Umbilical cord (tissue), 2 donors: ENCODE data around the gene C20orf96. TPM values are rescaled to one million over a fixed set of nuclear protein-coding genes. Genes with fewer than 3 reads are reported as not detected.
"Not testable (repeated sequence)": the region's sequence is repeated elsewhere in the genome, so short reads cannot be mapped to it uniquely, and the experiment has no call there.

Experiments used
- DNase-seq: peaks from one replicate; pipeline ENCODE4 v3.0.0-alpha.2; 2015; ENCODE audit warnings: low spot score
- total RNA-seq: library from RNA; depleted of rRNA; stranded (reverse); fragments of >200 nt; gene quantifications from one replicate; pipeline ENCODE4 v1.2.3, GENCODE V29; 2014; ENCODE audit warnings: low replicate concordance; ENCODE audit not compliant: insufficient read depth

The C20orf96 gene
- total RNA-seq, 1 donor from 2014 or later, result not detected

DNA sequence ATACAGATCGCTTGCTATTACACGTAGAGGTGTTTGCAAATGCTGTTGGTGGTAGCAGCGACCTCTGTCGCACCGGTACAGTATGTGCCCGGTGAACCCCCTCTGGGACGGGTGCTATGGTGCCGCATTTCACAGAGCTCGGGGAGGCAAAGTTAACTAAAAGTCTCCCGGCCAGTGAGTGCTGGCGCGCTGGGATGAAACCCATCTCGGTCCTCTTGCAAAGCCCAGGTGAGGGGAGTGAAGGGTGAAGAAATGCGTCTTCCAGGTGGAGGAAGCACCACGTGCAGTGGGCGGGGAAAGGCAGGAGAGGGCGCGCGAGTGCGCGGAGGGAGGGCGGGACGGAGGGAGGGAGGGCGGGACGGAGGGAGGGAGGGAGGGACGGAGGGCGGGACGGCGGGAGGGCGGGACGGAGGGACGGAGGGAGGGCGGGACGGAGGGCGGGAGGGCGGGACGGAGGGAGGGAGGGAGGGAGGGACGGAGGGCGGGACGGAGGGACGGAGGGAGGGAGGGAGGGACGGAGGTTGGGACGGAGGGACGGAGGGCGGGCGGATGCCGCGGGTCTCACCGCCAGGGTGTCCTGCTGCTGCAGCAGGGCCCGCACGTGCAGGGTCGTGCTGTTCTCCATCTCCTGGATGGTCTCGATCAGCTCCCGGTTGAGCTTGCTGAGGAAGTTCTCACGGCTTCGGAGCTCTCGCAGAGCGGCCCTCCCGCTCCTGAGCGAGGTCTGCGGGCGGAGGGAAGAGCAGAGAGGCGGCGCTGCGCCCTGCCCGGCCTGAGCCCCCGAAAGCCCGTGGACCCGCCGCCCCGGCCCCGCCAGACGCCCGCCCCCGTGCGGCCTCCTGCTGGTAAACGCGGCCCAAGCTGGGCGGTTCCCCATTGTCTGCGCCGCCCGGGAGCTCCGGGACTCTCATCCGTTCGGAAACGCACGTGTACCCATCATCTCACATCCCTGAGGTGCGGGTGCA is 11.7 kb downstream of the C20orf96 start:
- peak; percentile 53 for DNase-seq

DNA sequence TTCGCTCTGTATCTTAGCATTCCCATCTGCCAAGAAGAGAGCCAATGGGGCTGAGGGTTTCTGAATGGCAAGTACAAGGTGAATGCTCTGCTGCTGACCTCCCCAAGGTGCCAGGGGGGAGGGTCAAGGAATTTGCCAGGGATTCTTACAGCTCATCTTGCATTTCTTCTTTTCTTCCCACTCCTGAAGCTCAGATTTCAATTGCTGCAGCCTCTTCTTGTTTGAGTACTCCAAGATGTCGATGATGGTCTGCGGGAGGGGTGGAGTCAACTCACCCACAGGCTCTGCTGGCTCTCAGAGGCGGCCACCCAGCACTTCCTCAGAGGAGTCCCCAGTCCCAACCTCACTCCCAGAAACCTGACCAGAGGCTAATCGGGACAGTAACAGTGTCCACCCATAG is 12.4 kb downstream of the C20orf96 start:
- no peak for DNase-seq

DNA sequence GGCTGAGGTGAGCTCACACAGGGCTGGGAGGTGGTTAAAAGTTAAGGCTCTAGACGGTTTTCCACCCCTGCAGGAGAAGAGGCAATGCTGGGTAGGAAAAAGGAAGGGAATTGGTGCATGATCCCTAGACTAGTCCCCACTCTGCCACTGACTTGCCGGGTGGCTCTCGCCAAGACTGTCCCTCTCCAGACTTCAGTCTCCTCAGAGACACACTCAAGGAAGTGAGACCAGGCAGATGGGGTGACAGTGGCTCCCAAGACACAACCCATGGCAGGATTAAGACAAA is 13.1 kb downstream of the C20orf96 start:
- DNase-seq, result no peak

DNA sequence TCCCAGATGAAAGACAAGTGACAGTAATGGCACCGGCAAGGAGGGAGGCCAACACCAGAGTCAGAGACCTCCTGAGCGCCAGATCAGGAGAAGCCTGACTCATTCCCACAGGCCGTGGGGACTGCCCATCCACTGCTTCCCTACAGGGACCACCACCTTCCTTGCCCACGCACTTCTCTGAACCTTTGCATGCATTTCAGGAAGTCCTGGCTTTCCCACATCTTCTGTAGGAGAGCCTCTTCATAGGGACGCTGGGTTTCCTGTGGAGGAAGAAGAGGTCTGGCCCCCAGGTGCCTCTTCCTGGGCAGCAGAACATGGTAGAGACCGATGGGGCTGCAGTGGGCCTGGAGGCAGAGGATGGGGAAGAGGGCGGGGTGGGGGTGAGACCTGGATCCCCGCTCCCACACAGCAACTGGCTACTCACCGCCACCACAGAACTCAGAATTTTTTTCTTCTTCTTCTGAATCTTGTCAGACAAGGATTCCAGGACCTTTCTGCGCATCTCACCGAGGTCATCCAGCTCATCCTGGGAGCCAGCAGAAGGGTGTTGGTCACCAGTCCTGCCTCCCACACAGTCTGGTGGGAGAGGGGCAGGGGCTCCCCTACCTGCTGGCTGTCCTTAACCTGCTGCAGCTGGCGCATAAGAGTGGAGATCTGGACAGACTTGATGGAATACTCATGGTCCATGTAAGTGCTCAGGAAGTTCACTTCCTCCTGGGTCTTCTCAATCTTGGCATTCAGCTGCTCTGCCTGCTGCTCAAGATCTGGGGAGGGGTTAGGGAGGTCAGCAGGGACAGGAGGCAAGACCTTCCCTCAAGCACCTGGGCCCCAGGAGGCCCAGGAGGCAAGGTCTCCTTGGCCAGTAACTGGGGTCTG is 13.7 kb downstream of the C20orf96 start:
- DNase-seq, result no peak

DNA sequence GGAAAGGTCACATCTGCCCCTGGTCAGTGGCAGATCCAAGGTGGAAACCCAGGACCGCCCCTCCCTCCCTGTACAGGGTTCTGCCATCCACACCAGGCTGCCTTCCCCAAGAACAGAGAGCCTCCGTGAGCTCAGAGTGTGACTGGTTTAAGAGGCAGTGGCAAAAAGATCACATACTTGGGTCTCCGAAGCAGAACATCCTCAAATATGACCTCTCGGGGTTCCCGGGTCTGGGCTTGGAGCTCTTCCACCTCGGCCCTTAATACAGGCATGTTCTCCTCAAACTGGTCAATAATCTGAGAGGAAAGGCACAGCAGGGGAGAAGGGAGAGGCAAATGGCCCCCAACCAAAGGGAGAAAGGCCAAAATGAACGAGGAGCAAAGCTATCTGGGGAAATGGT is 14.8 kb downstream of the C20orf96 start:
- no peak for DNase-seq

DNA sequence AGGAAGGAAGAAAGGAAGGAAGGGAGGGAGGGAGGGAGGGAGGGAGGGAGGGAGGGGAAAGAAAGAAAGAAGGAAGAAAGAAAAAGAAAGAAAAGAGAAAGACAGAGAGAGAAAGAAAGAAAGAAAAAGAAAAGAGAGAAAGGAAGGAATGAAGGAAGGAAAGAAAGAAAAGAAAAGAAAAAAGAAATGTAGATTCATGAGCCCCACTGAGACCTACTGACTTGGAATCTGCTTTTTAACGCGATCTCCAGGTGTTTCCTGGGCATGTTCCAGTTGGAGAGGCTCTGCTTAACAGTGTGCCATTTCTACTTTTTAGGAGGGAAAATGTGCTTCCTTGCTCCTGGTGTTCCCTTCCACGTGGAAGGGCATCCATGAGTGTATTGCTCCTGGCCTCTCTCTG is 16.7 kb downstream of the C20orf96 start:
- no peak for DNase-seq

DNA sequence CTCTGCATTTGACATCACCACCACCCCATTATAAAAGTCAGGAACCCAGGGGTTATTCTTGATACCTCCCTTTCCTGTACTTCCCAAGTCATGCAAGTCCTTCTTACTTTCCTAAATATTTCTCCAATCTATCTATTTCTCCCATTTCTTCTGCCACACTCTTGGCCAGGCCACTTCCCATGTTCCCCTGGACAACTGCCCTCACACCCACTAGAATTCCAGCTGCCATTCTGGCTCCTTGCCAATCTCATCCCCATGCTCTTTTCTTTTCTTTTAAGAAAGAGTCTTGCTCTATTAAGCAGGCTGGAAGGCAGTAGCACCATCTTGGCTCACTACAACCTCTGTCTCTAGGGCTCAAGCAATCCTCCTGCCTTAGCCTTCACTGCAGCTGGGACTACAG is 17.8 kb downstream of the C20orf96 start:
- no peak for DNase-seq

DNA sequence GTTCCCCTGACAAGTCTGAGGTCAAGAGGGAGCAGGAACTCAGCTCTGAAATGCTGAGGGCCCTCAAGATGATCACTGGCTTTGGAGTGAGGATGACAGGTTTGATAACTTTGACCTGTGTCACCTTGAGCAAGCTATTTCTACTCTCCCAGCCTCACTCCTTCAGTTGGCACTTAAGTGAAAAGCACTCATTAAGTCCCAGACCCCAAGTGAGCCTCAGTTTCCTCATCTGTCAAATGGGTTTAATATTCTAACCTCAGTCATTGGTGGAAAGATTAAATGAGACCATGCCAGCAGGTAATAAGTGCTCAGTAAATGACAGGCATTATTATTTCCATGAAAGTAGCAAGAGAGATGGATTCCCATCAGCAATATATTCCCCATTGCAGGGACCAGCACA is 19.0 kb downstream of the C20orf96 start:
- DNase-seq, result no peak

DNA sequence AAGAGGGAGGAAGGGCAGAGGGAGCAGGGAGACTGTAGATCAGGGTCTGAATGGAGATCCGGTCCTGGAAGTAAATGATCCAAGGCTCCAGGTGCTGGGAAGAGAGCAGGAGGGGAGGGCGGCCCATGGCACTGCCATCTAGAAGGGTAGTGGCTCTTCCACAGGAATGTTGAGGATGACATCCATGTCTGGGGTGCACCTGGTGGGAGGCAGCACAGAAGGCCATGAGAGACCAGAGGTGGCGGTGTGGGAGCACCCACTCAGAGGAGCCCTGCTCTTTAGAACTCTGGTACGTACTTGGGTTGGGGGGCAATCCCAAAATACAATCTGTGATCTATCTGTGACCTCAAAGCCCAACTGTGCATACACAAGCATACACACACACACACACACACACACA is 19.5 kb downstream of the C20orf96 start:
- DNase-seq, result no peak

DNA sequence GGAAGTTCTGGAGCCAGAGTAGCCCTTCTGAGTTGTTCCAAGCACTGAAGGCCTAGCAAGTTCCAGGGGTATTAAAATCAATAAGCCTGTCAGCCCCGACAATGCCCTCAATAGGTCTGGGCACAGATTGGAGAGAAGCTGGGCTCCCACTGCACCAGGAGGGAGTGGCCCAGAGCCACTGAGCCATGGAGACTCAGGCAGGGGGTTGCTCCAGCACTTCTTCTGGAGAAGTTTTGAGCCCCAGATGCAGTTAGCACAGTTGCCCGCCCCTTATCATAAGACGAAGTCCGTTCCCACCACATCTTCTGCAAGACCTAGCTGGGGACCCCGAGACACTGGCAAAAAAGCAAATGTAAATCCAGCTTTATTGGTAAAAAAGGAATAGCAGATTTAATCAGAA is 20.0 kb downstream of the C20orf96 start:
- DNase-seq, result no peak

DNA sequence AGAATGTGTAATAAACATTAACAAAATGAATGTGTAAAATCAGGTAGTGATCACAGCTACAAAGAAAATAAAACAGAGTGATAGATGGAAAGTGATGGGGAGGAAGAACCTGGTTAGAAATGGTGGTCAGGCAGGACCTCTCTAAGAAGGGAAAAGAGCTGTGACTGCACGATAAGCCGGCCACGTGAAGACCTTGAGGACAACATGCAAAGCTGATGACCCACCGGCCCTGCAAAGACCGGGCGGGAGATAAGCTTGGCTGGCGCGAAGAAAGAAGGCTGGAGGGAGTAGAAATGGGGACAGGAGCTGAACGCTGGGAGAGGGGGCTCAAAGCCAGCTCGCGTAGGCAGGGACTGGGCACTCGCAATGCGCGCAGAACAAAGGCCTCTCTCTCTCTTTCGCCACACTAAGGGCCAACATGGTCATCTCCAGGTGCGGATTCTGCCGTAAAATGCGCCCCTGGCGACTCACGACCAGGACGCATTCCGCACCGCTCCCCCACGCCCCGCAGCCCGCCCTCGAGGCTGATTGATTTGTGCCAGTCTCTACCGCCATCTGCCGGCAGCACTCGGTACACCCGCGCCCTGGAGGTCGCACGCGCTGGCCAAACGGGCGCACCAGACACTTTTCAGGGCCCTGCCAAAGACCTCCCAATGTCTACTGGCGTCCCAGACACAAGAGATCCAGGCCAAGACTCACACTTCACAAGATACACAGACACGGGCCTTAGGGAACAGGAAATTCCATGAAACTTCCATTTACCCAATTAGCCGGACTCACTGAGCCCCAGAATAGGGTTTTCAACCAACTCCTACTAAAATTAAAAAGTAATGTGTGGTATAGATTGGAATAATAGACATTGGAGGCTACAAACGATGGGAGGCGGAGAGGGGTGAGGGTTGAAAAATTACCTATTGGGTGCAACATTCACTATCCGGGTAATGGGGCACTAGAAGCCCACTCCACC is 23.7 kb downstream of the C20orf96 start:
- DNase-seq, result peak; percentile 82

DNA sequence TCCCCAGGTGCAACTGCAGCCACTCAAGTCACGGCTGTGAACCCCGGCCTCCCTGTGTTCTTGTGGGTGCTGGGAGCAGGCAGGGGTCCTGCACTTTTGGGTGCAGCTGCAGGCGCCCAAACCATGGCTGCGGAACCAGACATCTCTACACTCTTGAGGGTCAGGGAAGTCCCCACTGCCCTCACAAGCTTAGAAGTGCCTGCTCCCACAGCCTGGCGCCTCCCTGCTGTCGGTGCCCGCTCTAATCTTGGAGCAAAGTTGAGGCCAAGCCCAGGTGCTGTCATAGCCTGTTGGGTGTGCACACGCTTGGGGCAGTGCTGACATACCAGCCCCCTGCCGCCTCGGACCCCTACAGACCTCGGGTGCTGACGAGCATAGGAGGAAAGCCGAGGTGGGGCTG is 26.8 kb downstream of the C20orf96 start:
- no peak for DNase-seq

DNA sequence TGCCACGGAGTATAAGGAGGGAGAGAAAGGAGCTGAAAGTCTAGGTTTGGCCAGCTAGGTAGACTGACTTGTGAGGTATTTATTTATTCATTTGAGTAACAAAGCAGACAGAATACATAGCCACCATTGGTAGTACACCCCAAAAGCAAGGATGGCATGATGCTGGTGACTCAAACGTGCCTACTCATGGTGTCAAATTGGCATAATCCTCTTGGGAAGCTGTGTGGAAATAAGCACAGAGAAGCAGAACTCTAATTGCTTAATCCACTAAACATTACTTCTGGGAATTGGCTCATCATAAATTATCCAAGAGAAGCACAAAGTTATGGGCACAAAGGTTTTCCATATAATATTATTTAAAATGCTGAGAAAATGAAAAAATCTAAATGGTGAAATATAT is 30.6 kb downstream of the C20orf96 start:
- no peak for DNase-seq

DNA sequence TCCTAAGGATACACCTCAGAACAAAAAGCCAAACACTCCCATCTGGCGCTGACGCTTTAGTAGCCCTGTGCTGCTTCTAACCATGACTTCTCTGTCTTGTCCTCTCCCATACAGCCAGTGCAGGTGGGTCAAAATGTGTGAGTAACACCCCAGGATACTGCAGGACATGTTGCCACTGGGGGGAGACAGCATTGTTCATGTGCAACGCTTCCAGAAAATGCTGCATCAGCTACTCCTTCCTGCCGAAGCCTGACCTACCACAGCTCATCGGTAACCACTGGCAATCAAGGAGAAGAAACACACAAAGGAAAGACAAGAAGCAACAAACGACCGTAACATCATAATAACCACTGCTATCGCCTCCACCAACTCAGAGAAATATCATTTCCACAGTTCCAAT is 31.6 kb downstream of the C20orf96 start:
- no peak for DNase-seq

DNA sequence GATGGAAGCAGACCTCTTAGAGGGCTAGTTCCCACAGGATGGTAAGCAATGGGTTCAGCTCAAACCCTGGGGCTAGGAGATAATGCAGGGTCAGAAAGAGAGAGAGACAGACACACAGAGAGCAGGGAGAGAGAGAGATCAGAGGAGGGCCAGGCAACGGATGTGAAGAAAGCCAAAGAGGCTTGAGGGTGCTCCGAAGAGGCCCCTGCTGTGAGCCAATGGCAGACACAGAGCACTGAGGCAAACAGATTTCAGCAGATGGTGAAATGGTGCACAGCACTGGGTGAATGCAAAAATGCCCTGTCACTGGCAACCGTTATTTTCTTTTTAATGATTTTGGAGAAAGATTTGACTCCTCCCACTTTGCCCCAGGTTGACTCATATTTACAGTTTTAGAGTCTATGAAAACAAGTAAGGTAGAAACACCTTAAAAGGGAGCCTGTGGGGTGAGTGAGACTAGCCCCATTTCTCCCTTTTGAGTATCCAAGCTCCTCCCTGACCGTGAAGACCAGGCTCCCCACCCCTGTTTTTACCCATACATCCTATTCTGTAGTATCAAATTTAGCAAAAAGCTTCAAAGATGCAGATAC is 32.2 kb downstream of the C20orf96 start:
- no peak for DNase-seq

DNA sequence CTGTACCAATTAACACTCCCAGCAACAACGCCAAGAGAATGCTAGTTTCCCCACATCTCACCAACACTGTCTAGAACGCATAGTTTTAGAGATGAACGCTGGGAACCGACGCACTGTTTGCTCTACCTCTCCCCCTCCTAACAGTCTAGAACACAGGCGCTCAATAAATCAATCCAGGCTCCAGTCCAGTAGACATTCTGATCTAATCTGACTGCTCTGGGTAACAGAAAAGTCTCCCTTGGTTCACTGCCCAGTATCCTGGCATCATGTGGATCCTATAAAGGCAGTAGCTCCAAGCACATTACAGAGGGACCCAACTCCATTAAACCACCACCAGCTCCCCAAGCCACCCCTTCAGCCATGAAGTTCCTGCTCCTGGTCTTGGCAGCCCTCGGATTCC is 33.1 kb downstream of the C20orf96 start, which contains the start of gene DEFB132:
Gene DEFB132, plus strand, starts transcription at position 306 of the 400 bp plus-strand sequence. Its CDS starts 55 bp downstream, at position 361.
- no peak for DNase-seq

DNA sequence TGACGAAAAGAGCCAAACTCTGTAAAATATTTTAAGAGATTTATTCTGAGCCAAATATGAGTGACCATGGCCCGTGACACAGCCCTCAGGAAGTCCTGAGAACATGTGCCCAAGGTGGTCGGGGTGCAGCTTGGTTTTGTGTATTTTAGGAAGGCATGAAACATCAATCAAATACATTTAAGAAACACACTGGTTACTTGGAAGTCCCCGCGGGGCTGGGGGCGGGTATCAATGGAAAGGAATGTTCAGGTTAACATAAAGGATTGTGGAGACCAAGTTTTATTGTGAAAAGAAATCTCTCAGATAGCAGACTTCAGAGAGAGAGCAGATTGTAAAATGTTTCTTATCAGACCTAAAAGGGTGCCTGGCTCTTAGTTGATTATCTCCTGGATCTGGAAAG is 37.1 kb downstream of the C20orf96 start:
- not testable (repeated sequence) for DNase-seq

DNA sequence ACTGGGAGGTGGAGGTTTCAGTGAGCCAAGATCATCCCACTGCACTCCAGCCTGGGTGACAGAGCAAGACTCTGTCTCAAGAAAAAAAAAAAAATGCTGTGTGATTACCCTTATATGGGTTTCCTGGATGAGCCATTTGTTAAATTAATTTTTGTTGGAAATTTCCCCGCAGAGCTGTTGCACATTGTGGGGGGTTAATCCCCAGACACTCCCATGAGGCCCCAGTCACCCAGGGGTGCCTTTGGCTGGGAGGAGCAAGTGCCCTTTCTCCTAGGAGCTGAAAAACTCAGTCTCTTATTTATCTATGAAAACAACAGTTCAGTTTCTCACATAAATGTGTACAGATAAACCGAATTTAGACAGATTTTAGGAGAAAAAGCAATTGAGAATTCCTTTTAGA is 37.7 kb downstream of the C20orf96 start:
- DNase-seq, result no peak

DNA sequence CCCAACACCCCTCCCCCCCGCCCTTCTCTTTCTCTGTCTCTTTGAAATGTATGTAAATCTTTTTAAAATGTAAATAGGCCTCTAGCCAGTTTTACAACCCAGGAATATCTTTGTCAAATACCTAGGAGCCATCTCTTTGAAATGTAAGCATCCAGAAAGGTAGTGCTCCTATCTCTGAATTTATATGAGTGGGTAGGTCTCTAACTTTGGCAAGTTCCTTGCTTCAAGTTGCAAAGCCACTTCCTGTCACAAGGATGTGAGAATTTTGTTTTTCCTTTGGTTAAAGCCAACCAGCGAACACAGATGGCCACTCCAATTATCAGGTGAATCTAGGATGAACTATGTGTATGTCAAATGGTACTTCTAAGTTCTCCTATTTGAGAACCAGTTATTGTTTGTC is 39.2 kb downstream of the C20orf96 start:
- no peak for DNase-seq

DNA sequence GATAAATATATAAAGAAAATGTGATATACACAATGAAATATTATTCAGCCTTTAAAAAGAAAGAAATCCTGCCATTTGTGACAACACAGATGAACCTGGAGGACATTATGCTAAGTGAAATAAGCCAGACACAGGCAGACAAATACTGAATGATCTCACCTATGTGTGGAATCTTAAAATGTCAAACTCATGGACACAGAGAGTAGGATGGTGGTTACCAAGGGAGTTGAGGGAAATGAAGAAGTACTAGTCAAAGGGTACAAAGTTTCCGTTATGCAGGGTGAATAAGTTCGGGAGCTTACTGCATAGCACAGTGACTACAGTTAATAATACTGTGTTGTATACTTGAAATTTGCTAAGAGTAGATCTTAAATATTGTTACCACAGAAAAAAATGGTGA is 47.6 kb downstream of the C20orf96 start:
- no peak for DNase-seq

DNA sequence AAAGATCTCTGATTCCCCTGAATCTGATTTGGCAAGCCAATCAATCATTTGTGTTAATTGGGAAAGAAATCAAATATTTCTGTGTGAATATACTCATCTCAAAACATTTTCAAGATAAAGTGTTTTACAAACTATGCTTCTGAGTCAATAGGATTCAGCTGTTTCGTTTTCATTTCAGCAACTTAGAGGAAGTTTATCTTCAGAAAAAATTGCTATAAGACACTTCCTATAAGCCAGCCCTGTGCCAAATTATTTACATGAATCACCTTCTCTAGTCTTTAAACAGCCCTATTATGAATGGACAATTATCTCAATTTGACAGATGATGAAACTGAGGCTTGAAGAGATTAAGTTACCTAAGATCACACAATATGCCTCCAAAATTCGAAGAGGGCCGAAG is 52.6 kb downstream of the C20orf96 start:
- peak; percentile 9 for DNase-seq
